Cardiac fibroblast (primary cell): Measurements from ENCODE around the gene IGFBP4.
A peak's percentile ranks its signal among the peaks of the same experiment; 100 is the strongest.

Experiments used
- DNase-seq, 2 donors: peaks; one replicate each; pipeline versions ENCODE4 v3.0.0 to v3.0.0-alpha.2; 2010; ENCODE audit warnings: low read depth in 2 of 2
- H3K4me3 ChIP-seq, 2 donors: replicated peaks in 1 of 2; 1 replicate in 1 of 2; 2 replicates in 1 of 2; pipeline ENCODE4 v1.5.1; 2011; ENCODE audit warnings: low read depth in 2 of 2, low read length in 2 of 2, mild to moderate bottlenecking in 2 of 2, moderate library complexity in 1 of 2
- CTCF ChIP-seq: IDR thresholded peaks from one replicate; pipeline ENCODE4 v1.5.1; 2011; ENCODE audit warnings: low read depth, mild to moderate bottlenecking, low read length, inconsistent platforms

Gene IGFBP4

GRCh38 chr17:40431231-40431602 lies 12.0 kb upstream of the IGFBP4 start:
- H3K4me3 ChIP-seq: no peak overlapping the region
- no peak for TF ChIP-seq CTCF
- no peak for DNase-seq

- no peak for TF ChIP-seq CTCF
- DNase-seq: peak; percentile 49 to 63
Observed at GRCh38 chr17:40432864-40433528, 10.3 kb upstream of the IGFBP4 start.

DNA sequence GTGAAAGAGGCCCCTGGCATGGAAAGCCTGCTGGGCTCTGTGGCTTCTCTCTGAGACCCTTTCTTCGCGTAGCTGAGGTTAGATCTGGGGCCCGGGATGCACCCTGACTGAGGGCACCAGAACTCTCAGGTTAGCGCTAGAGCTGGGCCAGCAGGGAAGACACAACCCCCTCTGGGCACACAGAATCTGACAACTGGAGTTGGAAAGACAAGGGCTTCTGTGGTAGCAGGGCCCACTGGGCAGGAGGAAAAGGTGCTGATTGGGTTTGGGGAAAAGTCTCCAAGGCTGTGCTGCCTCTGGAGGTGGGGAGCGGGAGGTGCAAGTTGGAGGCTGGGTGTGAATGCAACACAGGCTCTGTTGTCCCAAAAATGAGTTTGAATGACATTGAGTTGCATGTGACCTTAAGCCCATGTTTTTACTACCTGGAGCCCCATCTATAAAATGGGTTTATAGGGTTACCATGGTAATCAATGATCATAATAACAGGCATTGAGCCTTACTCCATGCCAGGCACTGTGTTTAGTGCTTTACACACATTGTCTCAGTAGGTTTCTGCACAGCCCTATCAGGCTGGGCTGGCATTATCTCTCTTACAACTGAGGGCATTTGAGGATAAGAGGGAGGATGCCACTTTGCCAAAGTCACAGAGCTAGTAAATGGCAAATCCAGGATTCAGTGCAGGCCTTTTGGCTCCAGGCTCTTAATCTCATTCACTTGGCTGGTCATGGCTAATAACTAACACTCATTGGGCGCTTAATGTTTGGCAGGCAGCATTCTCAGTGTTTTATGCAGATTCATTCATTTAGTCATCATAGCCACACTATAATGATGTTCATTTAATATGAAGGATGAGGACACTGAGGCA lies 9.5 kb upstream of the IGFBP4 start:
- TF ChIP-seq CTCF: peak; percentile 57
- no peak overlapping the region for H3K4me3 ChIP-seq
- DNase-seq: peak; percentile 28 to 29

More at GRCh38 chr17:40432864-40433528, 10.3 kb upstream of the IGFBP4 start:
- no peak overlapping the region for H3K4me3 ChIP-seq

DNA sequence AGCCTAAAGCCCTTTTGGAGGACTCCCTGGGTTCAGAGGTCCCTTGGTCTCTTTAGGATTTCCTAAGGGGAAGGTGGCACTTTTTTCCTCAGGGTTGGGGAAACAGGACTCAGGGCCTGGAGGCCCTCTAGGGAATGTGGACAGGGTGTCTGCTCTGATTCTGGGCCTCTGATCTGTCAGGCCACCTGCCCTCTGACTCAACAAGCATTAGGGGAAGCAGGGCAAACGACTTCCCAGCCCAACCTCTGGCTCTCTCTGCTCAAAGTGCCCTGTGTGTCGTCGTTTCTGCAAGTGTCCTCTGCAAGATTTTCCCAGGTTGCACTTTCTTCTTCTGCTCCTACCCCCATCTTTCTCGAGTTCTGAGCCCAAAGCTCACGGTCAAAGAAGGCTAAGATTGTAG lies 6.6 kb upstream of the IGFBP4 start:
- H3K4me3 ChIP-seq: no peak overlapping the region
- no peak for TF ChIP-seq CTCF
- no peak for DNase-seq

DNA sequence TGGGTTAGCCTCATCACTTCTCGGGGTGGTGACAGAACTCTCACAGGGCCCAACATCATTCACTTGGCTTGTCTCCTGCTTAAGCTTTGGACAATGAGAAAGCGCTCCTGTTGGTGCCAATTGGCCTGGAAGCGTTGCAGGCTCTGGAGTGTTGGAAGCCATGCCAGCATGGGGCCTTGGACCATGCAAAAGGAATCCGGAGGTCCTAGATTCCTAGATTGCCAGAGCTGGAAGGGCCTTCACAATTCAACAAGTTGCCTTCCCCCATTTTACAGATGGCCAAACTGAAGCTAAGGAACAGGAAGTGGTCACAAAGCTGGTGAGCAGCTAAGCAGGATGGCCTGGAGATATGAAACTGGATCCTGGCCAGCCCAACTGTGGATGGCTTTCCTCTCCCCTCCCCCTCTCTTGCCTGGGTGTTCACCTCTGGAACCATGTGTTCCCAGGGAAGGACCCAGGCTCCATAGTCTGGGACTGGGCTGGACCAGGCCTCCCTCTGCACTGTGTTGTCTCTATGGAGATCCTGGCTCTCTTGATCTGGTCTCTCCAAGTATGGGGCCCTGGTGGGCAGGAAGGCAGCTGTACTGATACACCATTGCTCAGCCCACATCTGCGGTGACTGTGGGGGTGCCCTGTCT lies 6.0 kb upstream of the IGFBP4 start:
- peak; percentile 37 to 39 for DNase-seq
- no peak overlapping the region for H3K4me3 ChIP-seq
- no peak for TF ChIP-seq CTCF

DNA sequence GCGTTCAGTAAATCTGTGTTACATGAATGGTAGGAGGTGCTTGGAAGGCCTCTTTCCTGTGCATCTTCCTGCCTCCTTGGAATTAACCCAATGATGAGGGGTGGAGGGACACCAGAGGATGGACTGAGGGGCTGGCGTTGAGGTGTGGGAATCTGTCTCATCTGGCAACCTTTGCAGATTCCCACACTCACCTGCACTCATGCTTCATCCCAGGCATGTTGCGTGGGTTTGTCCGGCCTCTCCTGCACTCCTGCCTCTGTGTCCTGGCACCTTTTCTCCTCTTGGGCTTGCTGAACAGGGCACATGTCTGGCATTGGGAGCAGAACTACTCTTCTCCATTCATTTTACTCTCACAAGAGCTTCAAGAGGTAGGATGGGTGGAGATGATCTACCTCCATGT lies 3.1 kb upstream of the IGFBP4 start:
- no peak for DNase-seq
- no peak overlapping the region for H3K4me3 ChIP-seq
- TF ChIP-seq CTCF: no peak
